ENCODE measurements around the gene IPCEF1. TPM values are rescaled to one million over a fixed set of nuclear protein-coding genes. Genes with fewer than 3 reads are reported as not detected.

Gene IPCEF1
- total and polyA plus RNA-seq, 4 donors: 0.46 to 2.8 (median 1.3) TPM

DNA sequence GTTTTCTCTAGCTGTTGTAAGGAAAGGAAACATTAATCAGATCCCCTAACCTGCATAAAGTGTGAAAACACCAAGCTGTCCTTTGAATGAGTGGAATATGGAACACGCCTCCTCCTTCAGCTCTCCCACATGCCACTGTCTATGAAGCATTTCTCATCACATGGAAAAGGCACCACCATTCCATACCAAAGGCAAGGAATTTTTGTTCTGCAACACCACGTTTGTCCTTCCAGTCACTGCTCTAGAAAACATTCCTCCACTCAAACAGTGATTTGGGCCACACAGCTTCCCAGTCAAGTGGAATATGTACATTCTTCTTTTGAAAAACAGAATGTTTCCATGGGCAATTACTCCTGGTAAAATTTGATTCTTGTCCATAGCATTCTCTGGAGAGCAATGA is 197.5 kb downstream of the IPCEF1 start:
- no peaks in the 10 kb centered on the region for H3K9me3 ChIP-seq (ENCODE audit: control insufficient read depth in 4 of 4, low read length in 3 of 4)
- no peaks in the 10 kb centered on the region for H3K36me3 ChIP-seq (ENCODE audit: control insufficient read depth in 4 of 4, insufficient read depth in 3 of 4, low read depth in 1 of 4, low read length in 3 of 4)
- H3K4me1 ChIP-seq (ENCODE audit: control insufficient read depth in 4 of 4, insufficient read depth in 4 of 4, low read length in 3 of 4): peaks cover 0 to 16% (median 13%) of the 10 kb centered on the region in 4 donors
- H3K9ac ChIP-seq (ENCODE audit: low read depth in 1 of 2, low read length in 2 of 2): no peak overlapping the region
- TF ChIP-seq JUND (IDR thresholded peaks at IDR 0.05) (no peak), HNF4A (conservative IDR thresholded peaks at IDR 0.05) (no peak)
- no peak overlapping the region for H3K4me3 ChIP-seq (ENCODE audit: low read depth in 1 of 3, low read length in 3 of 3)
- no peaks in the 10 kb centered on the region for H3K27me3 ChIP-seq (ENCODE audit: control insufficient read depth in 4 of 4, insufficient read depth in 4 of 4, low read length in 3 of 4)
- DNase-seq (ENCODE audit: low spot score): no peak
- no peak overlapping the region for H3K27ac ChIP-seq (ENCODE audit: low read depth in 1 of 2, low read length in 2 of 2)
- WGBS: 96% methylated on average over 2 of the region's 2 CpGs

DNA sequence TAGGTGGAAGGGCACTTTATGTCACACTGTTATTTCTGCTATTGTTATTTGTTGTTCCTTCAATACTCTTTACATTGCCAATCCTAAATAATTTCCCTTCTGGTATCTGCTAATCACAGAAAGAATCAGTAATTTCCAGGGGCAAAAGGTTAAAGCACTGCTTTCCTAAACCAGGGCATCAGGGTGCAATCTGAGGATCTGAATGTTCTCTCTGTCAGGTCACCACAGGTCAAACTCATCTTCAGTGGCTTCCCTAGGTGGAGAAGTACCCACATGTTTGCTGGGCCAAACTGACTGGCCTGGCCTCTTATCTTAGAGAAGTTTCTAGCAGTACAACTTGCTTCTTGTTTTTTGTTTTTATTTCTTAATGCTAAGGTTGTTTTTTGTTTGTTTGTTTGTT is 198.9 kb downstream of the IPCEF1 start:
- H3K4me3 ChIP-seq (ENCODE audit: low read depth in 1 of 3, low read length in 3 of 3): no peak overlapping the region
- peak; percentile 78 for TF ChIP-seq NR2F2 (IDR thresholded peaks at IDR 0.05)
- no peak for TF ChIP-seq FOXA1 (IDR thresholded peaks at IDR 0.05)
- no peak for TF ChIP-seq YY1 (IDR thresholded peaks at IDR 0.05)
- TF ChIP-seq, protein P1, sequence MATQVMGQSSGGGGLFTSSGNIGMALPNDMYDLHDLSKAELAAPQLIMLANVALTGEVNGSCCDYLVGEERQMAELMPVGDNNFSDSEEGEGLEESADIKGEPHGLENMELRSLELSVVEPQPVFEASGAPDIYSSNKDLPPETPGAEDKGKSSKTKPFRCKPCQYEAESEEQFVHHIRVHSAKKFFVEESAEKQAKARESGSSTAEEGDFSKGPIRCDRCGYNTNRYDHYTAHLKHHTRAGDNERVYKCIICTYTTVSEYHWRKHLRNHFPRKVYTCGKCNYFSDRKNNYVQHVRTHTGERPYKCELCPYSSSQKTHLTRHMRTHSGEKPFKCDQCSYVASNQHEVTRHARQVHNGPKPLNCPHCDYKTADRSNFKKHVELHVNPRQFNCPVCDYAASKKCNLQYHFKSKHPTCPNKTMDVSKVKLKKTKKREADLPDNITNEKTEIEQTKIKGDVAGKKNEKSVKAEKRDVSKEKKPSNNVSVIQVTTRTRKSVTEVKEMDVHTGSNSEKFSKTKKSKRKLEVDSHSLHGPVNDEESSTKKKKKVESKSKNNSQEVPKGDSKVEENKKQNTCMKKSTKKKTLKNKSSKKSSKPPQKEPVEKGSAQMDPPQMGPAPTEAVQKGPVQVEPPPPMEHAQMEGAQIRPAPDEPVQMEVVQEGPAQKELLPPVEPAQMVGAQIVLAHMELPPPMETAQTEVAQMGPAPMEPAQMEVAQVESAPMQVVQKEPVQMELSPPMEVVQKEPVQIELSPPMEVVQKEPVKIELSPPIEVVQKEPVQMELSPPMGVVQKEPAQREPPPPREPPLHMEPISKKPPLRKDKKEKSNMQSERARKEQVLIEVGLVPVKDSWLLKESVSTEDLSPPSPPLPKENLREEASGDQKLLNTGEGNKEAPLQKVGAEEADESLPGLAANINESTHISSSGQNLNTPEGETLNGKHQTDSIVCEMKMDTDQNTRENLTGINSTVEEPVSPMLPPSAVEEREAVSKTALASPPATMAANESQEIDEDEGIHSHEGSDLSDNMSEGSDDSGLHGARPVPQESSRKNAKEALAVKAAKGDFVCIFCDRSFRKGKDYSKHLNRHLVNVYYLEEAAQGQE (IDR thresholded peaks at IDR 0.05): no peak
- no peak for TF ChIP-seq GABPA (IDR thresholded peaks at IDR 0.05 in 1 of 2, conservative IDR thresholded peaks at IDR 0.05 in 1 of 2)
- peak in 1 of 2 donors; percentile 84 for TF ChIP-seq HNF4A (conservative IDR thresholded peaks at IDR 0.05)
- no peak for TF ChIP-seq FOXA2 (IDR thresholded peaks at IDR 0.05)
- TF ChIP-seq TAF1 (conservative IDR thresholded peaks at IDR 0.05): no peak
- no peak for TF ChIP-seq HNF4G (IDR thresholded peaks at IDR 0.05)
- TF ChIP-seq JUND (IDR thresholded peaks at IDR 0.05): peak in 1 of 2 donors; percentile 34
- no peak for TF ChIP-seq EGR1 (IDR thresholded peaks at IDR 0.05; ENCODE audit: low read depth in 2 of 2)
- peak; percentile 71 for TF ChIP-seq SP1 (IDR thresholded peaks at IDR 0.05)
- TF ChIP-seq, protein P2, sequence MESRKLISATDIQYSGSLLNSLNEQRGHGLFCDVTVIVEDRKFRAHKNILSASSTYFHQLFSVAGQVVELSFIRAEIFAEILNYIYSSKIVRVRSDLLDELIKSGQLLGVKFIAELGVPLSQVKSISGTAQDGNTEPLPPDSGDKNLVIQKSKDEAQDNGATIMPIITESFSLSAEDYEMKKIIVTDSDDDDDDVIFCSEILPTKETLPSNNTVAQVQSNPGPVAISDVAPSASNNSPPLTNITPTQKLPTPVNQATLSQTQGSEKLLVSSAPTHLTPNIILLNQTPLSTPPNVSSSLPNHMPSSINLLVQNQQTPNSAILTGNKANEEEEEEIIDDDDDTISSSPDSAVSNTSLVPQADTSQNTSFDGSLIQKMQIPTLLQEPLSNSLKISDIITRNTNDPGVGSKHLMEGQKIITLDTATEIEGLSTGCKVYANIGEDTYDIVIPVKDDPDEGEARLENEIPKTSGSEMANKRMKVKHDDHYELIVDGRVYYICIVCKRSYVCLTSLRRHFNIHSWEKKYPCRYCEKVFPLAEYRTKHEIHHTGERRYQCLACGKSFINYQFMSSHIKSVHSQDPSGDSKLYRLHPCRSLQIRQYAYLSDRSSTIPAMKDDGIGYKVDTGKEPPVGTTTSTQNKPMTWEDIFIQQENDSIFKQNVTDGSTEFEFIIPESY (IDR thresholded peaks at IDR 0.05): no peak
- TF ChIP-seq, protein P3, sequence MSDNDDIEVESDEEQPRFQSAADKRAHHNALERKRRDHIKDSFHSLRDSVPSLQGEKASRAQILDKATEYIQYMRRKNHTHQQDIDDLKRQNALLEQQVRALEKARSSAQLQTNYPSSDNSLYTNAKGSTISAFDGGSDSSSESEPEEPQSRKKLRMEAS (IDR thresholded peaks at IDR 0.05): no peak
- TF ChIP-seq RAD21 (IDR thresholded peaks at IDR 0.05): no peak
- TF ChIP-seq, protein P4, sequence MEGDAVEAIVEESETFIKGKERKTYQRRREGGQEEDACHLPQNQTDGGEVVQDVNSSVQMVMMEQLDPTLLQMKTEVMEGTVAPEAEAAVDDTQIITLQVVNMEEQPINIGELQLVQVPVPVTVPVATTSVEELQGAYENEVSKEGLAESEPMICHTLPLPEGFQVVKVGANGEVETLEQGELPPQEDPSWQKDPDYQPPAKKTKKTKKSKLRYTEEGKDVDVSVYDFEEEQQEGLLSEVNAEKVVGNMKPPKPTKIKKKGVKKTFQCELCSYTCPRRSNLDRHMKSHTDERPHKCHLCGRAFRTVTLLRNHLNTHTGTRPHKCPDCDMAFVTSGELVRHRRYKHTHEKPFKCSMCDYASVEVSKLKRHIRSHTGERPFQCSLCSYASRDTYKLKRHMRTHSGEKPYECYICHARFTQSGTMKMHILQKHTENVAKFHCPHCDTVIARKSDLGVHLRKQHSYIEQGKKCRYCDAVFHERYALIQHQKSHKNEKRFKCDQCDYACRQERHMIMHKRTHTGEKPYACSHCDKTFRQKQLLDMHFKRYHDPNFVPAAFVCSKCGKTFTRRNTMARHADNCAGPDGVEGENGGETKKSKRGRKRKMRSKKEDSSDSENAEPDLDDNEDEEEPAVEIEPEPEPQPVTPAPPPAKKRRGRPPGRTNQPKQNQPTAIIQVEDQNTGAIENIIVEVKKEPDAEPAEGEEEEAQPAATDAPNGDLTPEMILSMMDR (IDR thresholded peaks at IDR 0.05; ENCODE audit: low read depth, low read length, missing input control): no peak
- TF ChIP-seq, protein P5, sequence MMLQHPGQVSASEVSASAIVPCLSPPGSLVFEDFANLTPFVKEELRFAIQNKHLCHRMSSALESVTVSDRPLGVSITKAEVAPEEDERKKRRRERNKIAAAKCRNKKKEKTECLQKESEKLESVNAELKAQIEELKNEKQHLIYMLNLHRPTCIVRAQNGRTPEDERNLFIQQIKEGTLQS (IDR thresholded peaks at IDR 0.05): no peak
- TF ChIP-seq RXRA (IDR thresholded peaks at IDR 0.05): peak; percentile 75 to 91
- no peaks in the 10 kb centered on the region for H3K27me3 ChIP-seq (ENCODE audit: control insufficient read depth in 4 of 4, insufficient read depth in 4 of 4, low read length in 3 of 4)
- no peaks in the 10 kb centered on the region for H3K36me3 ChIP-seq (ENCODE audit: control insufficient read depth in 4 of 4, insufficient read depth in 3 of 4, low read depth in 1 of 4, low read length in 3 of 4)
- DNase-seq (ENCODE audit: low spot score): no peak
- peak overlapping the region in 1 of 2 donors; percentile 49 for H3K9ac ChIP-seq (ENCODE audit: low read depth in 1 of 2, low read length in 2 of 2)
- peaks cover 0 to 16% (median 12%) of the 10 kb centered on the region in 4 donors for H3K4me1 ChIP-seq (ENCODE audit: control insufficient read depth in 4 of 4, insufficient read depth in 4 of 4, low read length in 3 of 4)
- no peaks in the 10 kb centered on the region for H3K9me3 ChIP-seq (ENCODE audit: control insufficient read depth in 4 of 4, low read length in 3 of 4)
- peak overlapping the region; percentile 66 to 69 for H3K27ac ChIP-seq (ENCODE audit: low read depth in 1 of 2, low read length in 2 of 2)

Data from liver (tissue), 9 donors.